ENCODE data around the gene PLOD1. TPM values are rescaled to one million over a fixed set of nuclear protein-coding genes. Genes with fewer than 3 reads are reported as not detected.
"Not testable (repeated sequence)": the region's sequence is repeated elsewhere in the genome, so short reads cannot be mapped to it uniquely, and the experiment has no call there.

Gene PLOD1
- total RNA-seq, 1 donor from 2014 or later = 52.6 TPM

DNA sequence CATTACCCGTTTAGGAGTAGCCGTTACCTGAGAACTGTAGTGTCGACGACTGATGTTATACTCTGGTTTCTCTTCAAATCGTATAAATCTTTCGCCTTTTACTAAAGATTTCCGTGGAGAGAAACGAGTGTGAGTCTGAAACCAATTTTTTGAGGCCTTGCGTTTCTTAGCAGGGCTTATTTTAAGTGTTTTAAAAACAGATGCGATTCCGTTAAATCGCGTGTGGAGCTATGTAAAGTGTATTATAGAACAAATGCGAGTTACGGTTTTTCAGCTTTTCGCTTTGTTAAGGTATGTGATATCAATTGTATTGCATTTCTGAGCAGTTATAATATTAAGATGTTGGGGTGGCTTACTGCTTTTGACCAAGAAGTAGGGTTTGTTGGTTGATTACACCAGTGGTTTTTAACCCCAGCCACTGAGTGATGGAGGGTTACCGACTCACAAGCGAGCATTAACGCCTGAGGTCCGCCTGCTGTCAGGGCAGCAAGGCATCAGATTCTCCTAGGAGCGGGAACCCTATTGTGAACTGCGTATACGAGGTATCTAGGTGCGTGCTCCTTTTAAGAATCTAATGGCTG lies 26.3 kb upstream of the PLOD1 start:
- intact Hi-C loops (cut with DNase I) = loop anchor here (2.0 to 5.0 kb wide), 2 partner anchors 19 to 74 kb away; partner anchors contain the start of genes KIAA2013 and MFN2
- no peak for DNase-seq (ENCODE audit: low spot score)

GRCh38 chr1:11910914-11911228 lies 23.6 kb upstream of the PLOD1 start:
- DNase-seq (ENCODE audit: low spot score) = not testable (repeated sequence)
- intact Hi-C loops (cut with DNase I) = loop anchor here (5.0 kb wide), 1 partner anchor 116 kb away; no protein-coding TSS in a partner anchor

GRCh38 chr1:11912000-11912399 lies 22.5 kb upstream of the PLOD1 start:
- DNase-seq (ENCODE audit: low spot score) = no peak
- intact Hi-C loops (cut with DNase I) = loop anchor here (5.0 kb wide), 1 partner anchor 115 kb away; no protein-coding TSS in a partner anchor

- intact Hi-C loops (cut with DNase I) = loop anchor here (5.0 kb wide), 1 partner anchor 115 kb away; no protein-coding TSS in a partner anchor
- not testable (repeated sequence) for DNase-seq (ENCODE audit: low spot score)
These were observed 21.9 kb upstream of the PLOD1 start for GRCh38 chr1:11912482-11913216.

DNA sequence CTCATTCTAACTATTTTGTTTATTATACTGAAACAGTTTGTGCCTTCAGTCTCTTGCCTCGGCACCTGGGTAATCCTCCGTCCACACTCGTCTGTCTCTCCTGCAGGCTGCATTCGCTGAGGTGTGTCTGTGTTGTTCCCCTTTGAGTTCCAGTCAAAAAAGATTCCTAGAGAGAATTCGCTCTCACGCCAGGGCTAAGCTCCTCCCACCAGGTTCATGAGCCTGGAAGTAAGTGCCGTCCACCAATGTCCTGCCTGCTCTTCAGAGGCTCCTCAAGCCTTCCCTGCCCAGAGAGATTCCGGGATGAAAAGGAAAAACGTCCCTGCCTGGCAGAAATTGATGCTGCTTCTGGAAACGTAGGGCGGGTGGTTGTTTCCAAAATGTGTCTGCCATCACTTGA lies 21.2 kb upstream of the PLOD1 start:
- no peak for DNase-seq (ENCODE audit: low spot score)
- intact Hi-C loops (cut with DNase I) = loop anchor here (5.0 kb wide), 1 partner anchor 114 kb away; no protein-coding TSS in a partner anchor

GRCh38 chr1:11914024-11914423 lies 20.5 kb upstream of the PLOD1 start:
- DNase-seq (ENCODE audit: low spot score) = no peak
- intact Hi-C loops (cut with DNase I) = loop anchor here (5.0 kb wide), 1 partner anchor 113 kb away; no protein-coding TSS in a partner anchor

GRCh38 chr1:11918799-11919519 lies 15.6 kb upstream of the PLOD1 start:
- DNase-seq (ENCODE audit: low spot score) = peak; percentile 82

GRCh38 chr1:11919621-11920020 lies 14.9 kb upstream of the PLOD1 start:
- intact Hi-C loops (cut with DNase I) = no loop called here
- no peak for DNase-seq (ENCODE audit: low spot score)

More at GRCh38 chr1:11918799-11919519, 15.6 kb upstream of the PLOD1 start:
- intact Hi-C loops (cut with DNase I) = no loop called here

DNA sequence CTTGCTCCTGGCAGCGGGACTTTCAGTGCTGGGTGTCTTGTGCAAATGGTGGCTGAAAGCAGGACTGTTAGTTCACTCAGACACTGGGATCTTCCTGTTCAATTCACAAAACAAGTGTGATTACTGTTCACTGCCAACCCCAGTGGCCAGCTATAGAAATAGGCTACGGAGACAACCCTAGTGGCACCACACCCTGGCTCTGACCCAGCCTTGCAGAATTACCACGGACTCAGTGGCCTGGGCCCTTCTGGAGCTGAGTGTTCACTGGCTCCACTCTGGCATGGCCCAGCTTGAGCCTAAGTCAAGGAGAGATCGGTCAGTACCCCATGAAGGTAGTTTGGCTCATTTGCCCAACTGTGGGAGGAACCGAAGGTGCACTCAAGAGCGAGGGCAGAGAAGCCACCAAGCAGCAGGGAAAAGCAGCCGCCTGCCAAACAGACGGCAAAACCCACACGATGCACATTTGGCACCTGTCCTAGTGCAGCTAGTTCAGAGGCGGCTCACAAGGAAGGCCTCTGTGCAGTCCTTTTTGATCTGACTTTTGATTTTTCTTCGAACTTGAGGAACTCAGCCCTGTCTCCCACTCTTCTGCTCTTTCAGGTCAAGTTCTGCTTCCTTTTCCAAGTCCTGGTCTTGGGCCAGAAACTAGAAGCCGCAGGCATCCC lies 14.1 kb upstream of the PLOD1 start:
- intact Hi-C loops (cut with DNase I) = no loop called here

DNA sequence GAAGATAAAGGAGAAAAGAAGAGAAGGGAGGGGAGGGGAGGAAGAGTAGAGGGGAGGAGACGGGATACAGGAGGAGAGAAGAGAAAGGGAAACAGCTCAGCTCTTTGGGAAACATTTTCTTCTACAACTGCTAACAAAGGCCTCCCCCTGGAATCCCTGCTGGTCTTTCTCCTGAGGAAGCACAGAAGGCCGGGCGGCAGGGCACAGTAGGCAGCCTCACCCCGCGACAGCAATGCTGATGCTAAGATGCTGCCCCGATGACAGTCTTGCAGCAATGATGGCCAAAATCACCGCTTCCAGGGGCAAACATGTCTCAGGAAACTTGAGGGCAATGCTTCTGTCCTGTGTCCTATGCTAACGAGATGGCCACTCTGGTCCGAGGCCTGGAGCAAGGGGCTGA lies 13.5 kb upstream of the PLOD1 start:
- intact Hi-C loops (cut with DNase I) = no loop called here
- no peak for DNase-seq (ENCODE audit: low spot score)

More for the DNA sequence above, 14.1 kb upstream of the PLOD1 start:
- DNase-seq (ENCODE audit: low spot score) = no peak

DNA sequence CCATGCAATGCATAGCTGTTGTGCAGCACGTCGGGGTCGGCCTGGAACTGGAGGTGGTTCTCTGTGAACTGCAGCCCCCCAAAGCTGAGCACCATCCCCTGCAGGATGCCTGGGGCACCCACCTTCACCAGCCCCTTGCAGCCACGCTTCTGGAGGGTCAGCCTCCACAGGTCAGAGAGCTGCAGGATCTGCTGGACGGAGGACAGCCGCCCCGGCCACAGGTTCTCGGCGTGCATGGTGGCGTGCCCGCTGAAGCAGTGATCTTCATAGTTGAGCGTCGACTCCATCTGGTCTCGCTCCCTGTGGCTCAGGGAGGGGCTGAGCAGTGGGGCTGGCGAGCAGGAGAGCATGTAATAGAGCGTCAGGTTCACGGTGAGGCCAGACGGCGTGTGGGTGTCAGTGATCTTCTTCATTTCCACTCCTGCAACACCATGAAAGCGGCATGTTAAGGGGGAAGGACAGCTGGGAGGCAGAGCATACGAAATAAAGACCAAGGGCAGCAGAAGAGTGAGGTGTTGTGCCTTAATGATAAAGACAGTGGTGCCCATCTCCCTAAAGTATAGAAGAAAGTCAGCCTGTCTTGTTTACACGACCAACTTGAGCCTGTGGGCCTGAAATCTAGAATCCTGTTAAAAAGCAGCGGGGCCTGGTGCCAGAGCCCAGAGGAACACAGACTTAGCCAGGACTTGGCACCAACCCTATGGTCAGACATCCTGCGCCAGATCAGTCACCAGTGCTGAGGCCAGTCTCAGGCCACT lies 11.3 kb upstream of the PLOD1 start:
- intact Hi-C loops (cut with DNase I) = no loop called here
- DNase-seq (ENCODE audit: low spot score) = no peak

GRCh38 chr1:11923827-11924113 lies 10.7 kb upstream of the PLOD1 start:
- DNase-seq (ENCODE audit: low spot score) = no peak
- intact Hi-C loops (cut with DNase I) = no loop called here

DNA sequence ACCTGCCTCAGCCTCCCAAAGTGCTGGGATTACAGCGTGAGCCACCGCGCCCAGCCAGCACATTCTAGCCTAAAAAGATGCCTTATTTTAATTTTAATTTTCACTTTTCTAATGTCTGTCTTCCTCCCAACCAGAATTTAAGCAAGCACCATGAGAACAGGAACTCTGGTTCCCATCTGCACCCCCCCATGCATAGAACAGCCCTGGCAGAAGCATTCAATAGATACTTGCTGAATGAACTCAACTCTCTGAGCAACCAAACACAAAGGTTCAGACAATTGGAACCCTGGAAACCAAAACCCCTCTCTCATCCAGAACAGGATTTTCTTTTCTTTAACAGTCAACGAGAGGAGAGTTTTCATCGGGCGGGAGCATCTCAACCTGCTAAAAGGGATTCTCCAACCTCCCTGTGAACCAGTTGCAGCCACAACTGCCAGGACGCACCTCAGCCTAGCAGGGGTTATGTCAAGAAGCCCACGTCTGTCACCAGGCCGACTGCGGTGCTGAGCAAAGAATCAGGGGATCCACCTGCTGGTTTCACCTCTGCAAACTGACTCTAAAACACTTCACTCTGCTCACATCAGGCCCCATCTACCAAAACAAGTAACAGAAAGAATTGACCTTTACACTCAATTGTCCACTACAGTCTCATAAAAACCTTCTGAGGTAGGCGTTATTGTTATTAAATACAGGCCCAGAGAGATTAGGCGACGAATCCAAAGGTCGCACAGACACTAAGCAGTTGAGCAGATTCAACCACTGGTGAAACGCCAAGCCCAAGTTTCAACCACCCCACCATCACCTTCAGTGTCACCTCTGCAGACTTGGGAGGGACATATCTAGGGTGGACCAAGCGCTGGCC lies 10.0 kb upstream of the PLOD1 start:
- no peak for DNase-seq (ENCODE audit: low spot score)
- intact Hi-C loops (cut with DNase I) = no loop called here

GRCh38 chr1:11925196-11925937 lies 9.2 kb upstream of the PLOD1 start:
- DNase-seq (ENCODE audit: low spot score); intact Hi-C loops (cut with DNase I): not testable (repeated sequence)

- no peak for DNase-seq (ENCODE audit: low spot score)
- intact Hi-C loops (cut with DNase I) = loop anchor here (2.0 kb wide), 1 partner anchor 17 kb away; no protein-coding TSS in a partner anchor
These were observed 8.6 kb upstream of the PLOD1 start for GRCh38 chr1:11925938-11926292.

DNA sequence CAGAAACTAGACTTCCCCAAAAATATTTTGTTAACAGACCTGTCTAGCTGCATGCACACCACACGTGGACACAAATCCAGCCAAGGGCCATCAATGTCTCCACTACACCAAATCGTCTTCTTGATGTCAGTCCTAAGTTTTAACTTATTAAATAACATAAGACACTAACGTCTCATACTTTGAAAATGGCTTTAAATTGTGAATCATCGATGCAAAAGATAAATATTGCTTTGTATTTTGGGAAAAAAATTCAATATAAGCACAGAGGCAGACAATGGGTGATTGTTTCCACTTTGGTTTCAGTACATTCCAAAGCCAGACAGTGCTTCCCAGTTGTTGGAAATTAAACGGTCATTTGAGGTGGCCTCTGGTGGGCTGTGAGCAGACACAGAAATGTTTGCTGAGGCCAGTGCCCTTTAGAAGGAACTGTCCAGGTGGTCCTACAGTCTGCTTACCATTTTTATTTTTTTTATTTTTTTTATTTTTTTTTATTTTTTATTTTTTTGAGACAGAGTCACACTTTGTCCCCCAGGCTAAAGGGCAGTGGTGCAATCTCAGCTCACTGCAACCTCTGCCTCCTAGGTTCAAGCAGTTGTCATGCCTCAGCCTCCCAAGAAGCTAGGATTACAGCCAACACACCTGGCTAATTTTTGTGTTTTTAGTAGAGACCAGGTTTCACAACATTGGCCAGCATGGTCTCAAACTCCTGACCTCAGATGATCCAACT lies 6.5 kb upstream of the PLOD1 start:
- DNase-seq (ENCODE audit: low spot score) = no peak
- intact Hi-C loops (cut with DNase I) = loop anchor here (2.0 kb wide), 1 partner anchor 19 kb away; no protein-coding TSS in a partner anchor

DNA sequence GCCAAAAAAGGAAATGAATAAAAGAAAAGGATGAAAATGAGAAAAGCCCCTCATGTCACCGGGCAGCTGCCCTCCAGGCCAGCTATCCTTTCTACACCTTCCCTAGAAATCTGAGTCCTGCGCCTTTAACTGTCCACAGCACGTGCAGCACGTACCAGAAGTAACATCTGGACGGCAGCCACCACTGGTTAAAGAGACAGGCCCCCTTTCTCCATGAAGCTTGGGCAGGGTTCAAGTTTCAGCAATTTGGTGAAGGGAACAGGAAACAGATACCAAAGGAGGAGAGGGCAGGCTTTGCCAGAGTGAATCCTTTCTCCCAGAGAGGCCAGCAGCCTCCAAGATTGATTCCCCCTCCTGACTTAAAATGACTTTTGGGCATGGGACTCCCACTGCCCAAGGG lies 4.7 kb upstream of the PLOD1 start:
- DNase-seq (ENCODE audit: low spot score) = no peak
- intact Hi-C loops (cut with DNase I) = no loop called here

Data from cardiac septum (tissue), 1 donor.